Mesodermal cell (in vitro differentiated cells): Measurements from ENCODE around the gene VSX1.

Source experiments
- H3K27ac ChIP-seq: 2 replicates; pipeline ENCODE4 v1.7.0; 2013; ENCODE audit warnings: mild to moderate bottlenecking, low read depth, low read length, moderate library complexity; ENCODE audit not compliant: severe bottlenecking
- H3K36me3 ChIP-seq: 2 replicates; pipeline ENCODE4 v1.7.1; 2013; ENCODE audit warnings: mild to moderate bottlenecking, low read length, moderate library complexity; ENCODE audit not compliant: control insufficient read depth, insufficient read depth
- H3K4me1 ChIP-seq: one replicate; pipeline ENCODE4 v1.7.1; 2013; ENCODE audit warnings: mild to moderate bottlenecking, low read length; ENCODE audit not compliant: insufficient read depth, control insufficient read depth, poor library complexity, severe bottlenecking
- H3K4me3 ChIP-seq: 2 replicates; pipeline ENCODE4 v1.7.0; 2013; ENCODE audit warnings: low read length, control low read depth, mild to moderate bottlenecking; ENCODE audit not compliant: insufficient read depth, poor library complexity, severe bottlenecking; ENCODE audit errors: extremely low read depth
- H3K9me3 ChIP-seq: 2 replicates; pipeline ENCODE4 v1.7.1; 2013; ENCODE audit warnings: mild to moderate bottlenecking, low read length, moderate library complexity; ENCODE audit not compliant: control insufficient read depth
- WGBS, 2 experiments: methylation state at CpG; one replicate each; pipeline ENCODE4 v1.1.5; 2013; ENCODE audit warnings: missing lambda C conversion rate in 2 of 2; ENCODE audit not compliant: insufficient coverage in 2 of 2; 5-methylcytosine and 5-hydroxymethylcytosine counted together

VSX1 gene

DNA sequence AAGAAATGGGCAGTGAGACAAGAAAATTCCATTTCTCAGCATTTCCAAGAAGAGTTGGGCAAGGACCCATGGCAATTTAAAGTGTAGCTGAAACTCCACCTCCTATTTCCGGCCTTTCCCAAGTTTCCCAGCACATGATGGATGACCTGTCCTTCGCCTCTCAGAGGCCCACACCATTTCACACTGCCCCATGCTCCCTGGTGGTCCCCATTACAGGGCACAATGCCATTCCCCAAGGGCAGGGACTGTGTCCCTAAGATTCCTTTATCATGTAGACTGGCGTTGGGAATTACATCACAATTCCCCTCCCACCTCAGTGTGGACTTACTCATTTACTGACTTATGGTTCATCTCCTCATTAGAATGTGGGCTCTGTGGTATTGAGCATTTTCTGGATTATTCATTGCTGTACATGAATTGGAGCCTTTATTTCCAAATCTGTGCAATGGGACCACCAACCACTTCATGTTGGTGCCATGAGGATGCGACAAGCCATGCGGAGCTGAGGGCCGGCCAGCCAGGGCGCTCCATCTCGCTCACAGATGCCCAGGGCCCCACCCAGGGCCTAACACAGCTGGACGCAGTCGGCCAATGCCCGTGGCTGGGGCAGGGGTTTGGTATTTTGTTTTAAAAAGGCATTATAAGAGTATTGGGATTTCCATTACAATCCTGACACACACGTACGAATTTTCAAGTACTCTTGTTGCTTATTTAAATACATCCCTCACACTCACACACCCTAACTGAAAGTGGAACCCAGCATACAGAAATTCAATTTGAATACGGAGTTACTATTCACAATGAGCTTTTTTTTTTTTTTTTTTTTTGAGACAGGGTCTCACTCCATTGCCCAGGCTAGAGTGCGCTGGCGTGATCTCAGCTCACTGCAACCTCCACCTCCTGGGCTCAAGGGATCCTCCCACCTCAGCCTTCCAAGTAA, 29.4 kb downstream of the VSX1 start:
- no peak overlapping the region for H3K27ac ChIP-seq
- H3K9me3 ChIP-seq: no peaks in the 10 kb centered on the region
- no peaks in the 10 kb centered on the region for H3K36me3 ChIP-seq
- H3K4me1 ChIP-seq: peaks cover 4% of the 10 kb centered on the region
- 83 to 84% methylated on average over 9 of the region's 16 CpGs for WGBS, 2 experiments
- H3K4me3 ChIP-seq: no peak overlapping the region

DNA sequence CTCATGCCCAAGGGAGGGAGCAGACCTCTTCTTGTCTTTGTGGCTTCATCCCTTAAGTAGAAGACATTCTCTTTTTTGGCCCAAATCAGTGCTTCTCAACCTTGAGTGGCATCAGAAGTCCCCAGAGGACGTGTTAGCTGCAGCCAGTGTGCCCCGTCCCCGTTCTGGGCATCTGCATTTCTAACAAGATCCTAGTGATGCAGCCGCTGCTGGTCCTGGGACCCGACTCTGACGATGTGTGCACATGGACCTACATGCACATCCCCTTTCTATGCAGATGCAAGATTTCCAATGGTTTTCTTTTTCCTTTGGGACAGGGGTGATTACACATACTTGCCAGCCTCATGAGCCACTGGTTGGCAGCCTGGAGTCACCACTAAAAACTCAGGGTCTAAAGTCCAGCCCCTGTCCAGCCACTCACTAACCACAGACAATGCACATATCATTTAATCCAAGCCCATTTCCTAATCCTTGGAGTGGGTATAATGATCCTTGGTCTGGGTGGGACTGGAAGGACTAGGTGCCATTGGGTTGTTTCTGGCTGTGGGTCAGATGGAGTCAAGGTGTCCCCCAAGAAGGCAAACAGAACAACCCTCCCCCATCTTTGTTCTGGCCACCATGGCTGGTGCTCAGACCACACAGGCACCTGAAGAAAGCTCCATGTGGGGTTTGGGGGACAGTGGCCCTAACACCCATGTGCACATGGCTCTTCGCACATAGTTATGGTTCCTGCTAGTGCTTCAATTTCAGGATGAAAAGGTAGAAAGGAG, 30.4 kb downstream of the VSX1 start:
- Histone ChIP-seq H3K4me1 (peaks cover under 1% of the 10 kb centered on the region), H3K36me3 (no peaks in the 10 kb centered on the region), H3K27ac (no peak overlapping the region), H3K9me3 (no peaks in the 10 kb centered on the region), H3K4me3 (no peak overlapping the region)
- 90 to 92% methylated on average over 7 of the region's 7 CpGs for WGBS, 2 experiments

DNA sequence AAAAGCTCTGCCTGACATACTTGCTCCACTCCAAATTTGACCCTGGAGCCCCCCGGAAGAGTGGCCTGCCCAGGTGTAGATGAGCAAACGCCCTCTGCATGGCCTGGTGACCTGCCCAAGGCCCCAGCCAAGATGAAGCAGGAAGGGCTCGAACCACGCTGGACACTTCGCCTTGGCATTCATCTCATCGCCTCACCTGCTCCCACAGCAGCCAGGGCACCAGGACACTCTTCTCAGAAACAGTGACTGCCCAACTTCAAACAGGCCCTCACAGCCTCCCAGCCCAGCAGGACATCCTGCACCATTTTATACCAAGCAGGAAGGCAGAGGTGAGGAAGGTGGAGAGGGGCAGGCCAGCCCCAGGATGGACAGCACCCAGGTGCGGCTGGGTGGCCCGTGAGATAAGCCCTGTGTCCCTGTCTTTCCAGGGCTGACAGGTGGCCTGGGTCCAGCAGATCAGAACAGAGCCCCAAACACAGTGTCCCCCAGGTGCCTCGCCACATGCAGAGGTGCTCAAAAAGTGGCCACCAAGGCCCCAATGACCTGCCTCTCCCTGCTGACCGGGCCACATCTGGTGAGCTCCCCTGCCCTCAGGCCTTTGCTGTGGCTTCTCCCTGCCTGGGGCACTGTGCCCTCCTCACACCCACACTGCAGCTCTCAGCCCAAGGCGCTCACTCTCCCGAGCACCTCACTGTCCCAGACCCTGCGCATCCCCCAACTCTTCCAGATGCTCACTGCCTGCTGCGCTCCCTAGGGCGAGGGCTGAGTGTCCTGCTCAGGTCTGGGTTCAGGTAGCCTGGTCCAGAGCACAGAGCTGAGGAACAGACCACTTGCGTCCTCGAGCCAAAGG, 31.2 kb downstream of the VSX1 start:
- WGBS, 2 experiments: 88 to 90% methylated on average over 16 to 17 of the region's 17 CpGs
- no peak overlapping the region for H3K27ac ChIP-seq
- no peaks in the 10 kb centered on the region for H3K36me3 ChIP-seq
- H3K4me3 ChIP-seq: no peak overlapping the region
- no peaks in the 10 kb centered on the region for H3K9me3 ChIP-seq
- H3K4me1 ChIP-seq: no peaks in the 10 kb centered on the region

DNA sequence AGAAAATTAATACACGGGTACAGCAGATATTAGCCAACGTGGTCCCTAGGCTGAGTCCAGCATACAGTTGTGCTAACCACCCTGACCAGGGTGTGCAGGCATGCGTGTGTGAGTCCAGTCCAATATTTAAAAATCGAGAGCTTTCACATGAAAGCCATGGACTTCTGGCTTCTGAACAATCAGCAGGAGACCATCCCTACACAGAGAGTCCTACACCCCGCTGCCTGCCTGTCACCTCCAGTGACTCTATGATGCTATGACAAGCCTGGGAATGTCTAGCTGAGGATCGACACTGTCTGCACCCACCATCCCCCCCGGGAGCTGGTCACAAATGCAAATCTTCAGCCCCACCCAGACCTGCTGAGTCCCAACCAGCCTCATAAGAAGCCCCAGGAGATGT, 31.9 kb downstream of the VSX1 start:
- H3K4me1 ChIP-seq: no peaks in the 10 kb centered on the region
- no peaks in the 10 kb centered on the region for H3K9me3 ChIP-seq
- no peaks in the 10 kb centered on the region for H3K36me3 ChIP-seq
- no peak overlapping the region for H3K27ac ChIP-seq
- 82 to 83% methylated on average over 6 to 7 of the region's 7 CpGs for WGBS, 2 experiments
- H3K4me3 ChIP-seq: no peak overlapping the region

DNA sequence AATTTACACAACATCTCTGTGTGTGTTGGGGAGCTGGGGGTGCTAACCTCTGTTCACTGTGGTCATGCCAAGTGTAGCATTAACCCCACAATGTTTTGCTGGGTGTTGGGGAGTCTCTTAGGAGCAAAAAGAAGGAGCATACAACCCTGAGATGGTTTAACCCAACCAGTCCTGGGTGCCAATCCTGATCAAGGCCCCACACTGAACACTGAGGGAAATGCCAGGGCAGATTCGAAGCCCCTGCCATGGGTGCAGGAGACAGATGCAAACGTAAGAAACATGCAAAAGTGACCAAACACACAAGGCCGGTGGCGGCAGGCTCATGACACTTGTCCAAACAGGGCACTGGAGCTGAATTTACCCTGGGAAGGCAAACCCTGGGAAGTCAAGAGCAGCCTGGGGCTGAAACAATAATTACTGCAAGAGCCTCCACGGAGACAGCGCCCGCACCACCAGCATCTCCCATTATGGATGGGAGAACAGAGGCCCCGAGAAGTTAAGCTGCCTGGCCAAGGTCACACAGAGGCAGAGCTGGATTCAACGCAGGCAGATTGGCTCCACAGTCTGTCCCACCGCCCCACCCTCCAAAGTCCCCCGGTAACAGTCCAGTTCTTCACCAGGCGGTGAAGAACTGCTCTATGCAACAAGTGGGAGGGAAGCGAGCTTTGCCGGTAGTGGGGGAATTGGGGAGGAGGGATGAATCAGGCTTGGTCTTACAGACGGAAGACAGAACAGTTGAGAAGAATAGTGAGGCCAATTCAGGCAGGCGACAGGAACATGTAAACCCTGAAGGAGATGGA, 32.5 kb downstream of the VSX1 start:
- no peaks in the 10 kb centered on the region for H3K4me1 ChIP-seq
- 86 to 87% methylated on average over 14 to 16 of the region's 16 CpGs for WGBS, 2 experiments
- no peaks in the 10 kb centered on the region for H3K9me3 ChIP-seq
- H3K36me3 ChIP-seq: no peaks in the 10 kb centered on the region
- H3K4me3 ChIP-seq: no peak overlapping the region
- H3K27ac ChIP-seq: no peak overlapping the region

DNA sequence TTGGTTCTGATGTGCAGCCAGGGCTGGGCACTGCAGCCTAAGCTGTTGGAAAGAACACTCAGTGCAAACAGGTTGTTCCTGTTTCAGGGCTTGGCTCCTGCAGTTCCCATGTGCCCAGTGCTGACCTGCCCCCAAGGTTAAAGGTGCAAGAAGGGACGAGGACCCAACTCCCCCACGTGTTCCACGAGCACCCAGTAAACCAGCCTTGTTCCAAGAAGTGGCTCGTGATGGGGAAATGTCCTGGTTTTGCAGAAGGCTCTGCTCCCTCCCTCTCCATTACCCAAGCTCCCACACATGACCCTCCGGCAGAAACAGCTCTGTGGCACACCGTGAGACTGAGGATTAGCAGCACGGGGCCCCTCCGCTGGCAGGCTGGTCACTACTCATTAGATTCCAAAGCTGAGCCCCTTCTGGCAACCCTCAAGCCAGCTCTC, 33.4 kb downstream of the VSX1 start:
- H3K36me3 ChIP-seq: no peaks in the 10 kb centered on the region
- H3K4me3 ChIP-seq: no peak overlapping the region

DNA sequence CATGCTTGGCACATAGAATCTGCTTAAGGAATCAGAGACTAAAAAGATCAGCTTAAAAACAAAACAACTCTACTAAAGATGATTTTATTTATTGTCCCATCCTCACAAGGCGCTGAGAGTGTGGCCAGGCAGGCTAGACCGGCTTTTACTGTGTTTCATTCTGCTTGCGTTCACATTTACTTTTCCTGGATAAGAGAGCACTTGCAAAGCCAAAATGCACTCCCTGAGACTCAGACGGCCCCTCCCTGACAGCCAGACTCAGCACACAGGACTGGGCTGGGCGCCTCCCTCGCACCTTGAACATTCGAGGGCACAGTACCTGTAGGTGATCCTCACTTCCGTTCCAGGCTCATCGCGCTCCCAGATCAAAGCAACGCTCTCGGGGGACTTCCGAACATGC, 34.2 kb downstream of the VSX1 start:
- Histone ChIP-seq H3K9me3 (no peaks in the 10 kb centered on the region), H3K4me3 (no peak overlapping the region), H3K36me3 (no peaks in the 10 kb centered on the region), H3K4me1 (no peaks in the 10 kb centered on the region), H3K27ac (no peak overlapping the region)
- WGBS, 2 experiments: 90 to 91% methylated on average over 13 of the region's 13 CpGs

More for the DNA sequence above, 33.4 kb downstream of the VSX1 start:
- no peaks in the 10 kb centered on the region for H3K9me3 ChIP-seq
- no peaks in the 10 kb centered on the region for H3K4me1 ChIP-seq
- no peak overlapping the region for H3K27ac ChIP-seq
- 80 to 87% methylated on average over 1 to 6 of the region's 8 CpGs for WGBS, 2 experiments

DNA sequence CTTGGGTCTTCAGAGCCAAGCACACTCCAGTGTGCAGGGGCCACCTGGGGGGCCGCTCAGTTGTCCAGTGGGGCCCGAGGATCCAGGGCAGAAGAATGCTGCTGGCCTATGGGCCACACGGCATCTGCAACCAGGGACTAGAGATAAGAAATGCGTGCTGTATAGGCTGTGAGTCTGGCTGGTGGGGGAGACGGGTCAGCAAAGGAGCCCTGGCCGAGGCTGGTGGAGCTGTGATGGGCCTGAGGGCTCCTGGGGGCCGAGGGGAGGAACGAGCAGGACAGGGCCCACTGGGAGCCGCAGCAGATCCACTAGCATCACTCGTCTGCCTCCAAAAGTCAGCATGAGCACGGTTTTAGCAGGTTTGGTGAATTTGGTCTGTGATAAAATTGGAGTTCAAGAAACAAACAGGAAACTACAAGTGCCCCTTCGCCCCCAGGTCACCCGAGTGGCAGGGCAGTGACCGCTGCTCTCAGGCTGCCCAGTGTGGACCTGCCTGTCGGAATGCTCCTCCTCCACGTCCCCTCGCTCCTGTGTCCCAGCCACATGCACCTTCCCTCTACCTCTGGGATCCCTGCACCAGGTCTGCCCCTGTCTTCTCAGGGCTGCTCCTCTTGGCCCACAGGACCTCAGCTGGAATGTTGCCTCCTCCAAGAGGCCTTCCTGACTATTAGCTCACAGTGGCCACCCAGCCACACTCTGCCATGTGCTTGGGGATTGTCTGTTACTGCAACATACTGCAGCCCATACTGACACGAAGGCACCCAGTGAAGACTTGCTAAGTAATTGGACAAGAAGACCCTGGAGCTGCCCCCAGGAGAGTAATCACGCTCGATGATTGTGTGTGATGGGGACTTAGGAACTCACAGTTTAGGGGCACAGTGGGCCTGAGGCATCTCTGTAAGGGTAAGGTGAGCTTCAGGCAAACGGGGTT, 34.9 kb downstream of the VSX1 start:
- no peaks in the 10 kb centered on the region for H3K4me1 ChIP-seq
- H3K4me3 ChIP-seq: no peak overlapping the region
- WGBS, 2 experiments: 85 to 87% methylated on average over 14 to 20 of the region's 21 CpGs
- H3K9me3 ChIP-seq: no peaks in the 10 kb centered on the region
- H3K27ac ChIP-seq: no peak overlapping the region
- no peaks in the 10 kb centered on the region for H3K36me3 ChIP-seq

DNA sequence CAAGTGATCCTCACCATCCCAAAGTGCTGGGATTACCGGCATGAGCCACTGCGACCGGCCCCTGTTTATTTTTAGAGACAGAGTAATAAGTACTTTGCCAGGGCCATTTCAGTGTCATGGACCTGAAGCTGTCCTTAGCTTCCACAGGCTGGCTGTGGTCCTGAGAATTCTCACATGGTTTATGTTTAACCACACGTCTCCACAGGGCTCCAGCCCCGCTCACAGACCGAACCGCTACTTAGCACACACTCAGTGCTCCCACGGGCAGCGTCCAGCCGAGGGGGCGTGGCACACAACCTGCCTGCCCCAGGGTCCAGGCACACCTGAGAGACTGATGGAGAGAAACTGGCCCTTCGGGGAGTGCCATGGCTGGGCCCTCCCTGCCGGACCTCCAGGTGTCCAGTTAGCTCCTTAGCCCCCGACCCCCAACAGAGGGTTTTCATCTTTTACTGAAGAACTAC, 35.7 kb downstream of the VSX1 start:
- Histone ChIP-seq H3K4me3 (no peak overlapping the region), H3K9me3 (no peaks in the 10 kb centered on the region), H3K4me1 (no peaks in the 10 kb centered on the region), H3K36me3 (no peaks in the 10 kb centered on the region), H3K27ac (no peak overlapping the region)
- 82 to 87% methylated on average over 11 to 14 of the region's 14 CpGs for WGBS, 2 experiments
